Measurements from ENCODE around the gene NCAPH2.

The NCAPH2 gene

DNA sequence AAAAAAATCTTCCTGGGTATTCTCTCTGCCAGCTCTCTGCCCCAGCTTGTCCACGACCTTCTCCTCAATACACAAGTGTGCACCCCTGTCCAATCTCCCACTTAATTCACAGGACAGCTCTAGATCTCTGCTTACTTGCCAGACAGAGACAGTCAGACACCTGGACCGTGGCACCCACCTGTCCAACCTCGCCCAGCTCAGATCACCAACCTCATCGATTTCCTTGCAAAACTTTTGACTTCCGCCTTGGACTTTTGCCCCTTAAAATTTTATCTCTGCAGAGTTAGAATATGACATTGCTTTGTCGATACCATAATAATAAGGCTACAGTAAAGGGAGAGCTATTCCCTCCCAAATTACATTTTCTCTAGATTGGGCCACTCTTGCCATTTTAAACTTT lies 10.9 kb upstream of the NCAPH2 start:
- no peak overlapping the region for H3K27ac Mint-ChIP-seq
- H3K9me3 Mint-ChIP-seq = no peaks in the 10 kb centered on the region
- DNase-seq = no peak
- no peaks in the 10 kb centered on the region for H3K27me3 Mint-ChIP-seq
- H3K4me1 Mint-ChIP-seq (ENCODE audit: low read depth) = peaks cover 4% of the 10 kb centered on the region
- H3K4me3 Mint-ChIP-seq = no peak overlapping the region
- H3K36me3 Mint-ChIP-seq (ENCODE audit: low read depth) = peaks cover 2% of the 10 kb centered on the region

DNA sequence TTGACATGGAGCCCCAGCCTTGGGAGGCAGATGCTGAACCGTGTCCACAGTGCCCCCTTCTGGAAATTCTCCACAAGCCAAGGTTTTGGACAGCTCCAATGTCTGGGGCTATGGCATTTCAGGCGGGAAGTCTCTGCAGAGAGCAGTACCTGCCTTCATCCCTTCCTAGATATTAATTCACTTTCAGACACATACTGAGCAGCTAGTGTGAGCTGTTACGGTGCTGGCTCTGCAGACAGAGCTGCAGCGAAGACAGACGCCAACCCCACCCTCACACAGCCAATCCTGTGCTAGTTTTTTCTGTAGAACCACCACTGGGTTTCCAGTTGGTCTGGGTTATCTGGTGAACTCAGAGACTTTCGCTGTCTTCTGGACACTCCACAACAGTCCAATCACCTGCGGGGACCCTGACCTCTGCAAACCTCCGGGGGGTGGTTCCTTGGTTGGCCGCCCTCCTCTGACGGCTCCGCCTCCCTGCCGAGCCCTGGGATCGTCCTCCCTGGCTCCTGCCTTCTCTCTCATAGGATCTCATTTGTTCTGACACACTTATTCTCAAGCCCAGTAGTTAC lies 9.6 kb upstream of the NCAPH2 start:
- H3K27ac Mint-ChIP-seq = no peak overlapping the region
- peaks cover 4% of the 10 kb centered on the region for H3K4me1 Mint-ChIP-seq (ENCODE audit: low read depth)
- no peak overlapping the region for H3K4me3 Mint-ChIP-seq

DNA sequence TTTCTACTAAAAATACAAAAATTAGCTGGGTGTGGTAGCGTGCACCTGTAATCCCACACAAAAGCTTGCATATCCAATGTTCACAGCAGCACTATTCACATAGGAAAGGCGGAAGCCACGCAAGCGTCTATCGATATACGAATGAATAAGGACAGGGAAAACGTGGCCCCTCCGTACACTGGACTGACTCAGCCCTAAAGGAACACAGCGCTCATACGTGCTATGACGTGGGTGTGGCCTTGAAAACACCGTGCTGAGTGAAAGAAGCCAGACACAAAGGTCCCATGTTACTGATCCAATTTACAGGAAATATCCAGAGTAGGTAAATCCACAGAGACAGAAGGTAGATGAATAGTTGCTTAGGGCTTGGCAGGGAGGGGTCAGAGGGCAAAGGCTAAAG lies 7.6 kb upstream of the NCAPH2 start:
- no peak for DNase-seq
- no peaks in the 10 kb centered on the region for H3K9me3 Mint-ChIP-seq
- H3K4me1 Mint-ChIP-seq (ENCODE audit: low read depth) = peaks cover 4% of the 10 kb centered on the region

More for the DNA sequence above, 9.6 kb upstream of the NCAPH2 start:
- DNase-seq = peak; percentile 73
- Mint-ChIP-seq H3K9me3 (no peaks in the 10 kb centered on the region), H3K36me3 (ENCODE audit: low read depth) (peaks cover 13% of the 10 kb centered on the region), H3K27me3 (no peaks in the 10 kb centered on the region)

DNA sequence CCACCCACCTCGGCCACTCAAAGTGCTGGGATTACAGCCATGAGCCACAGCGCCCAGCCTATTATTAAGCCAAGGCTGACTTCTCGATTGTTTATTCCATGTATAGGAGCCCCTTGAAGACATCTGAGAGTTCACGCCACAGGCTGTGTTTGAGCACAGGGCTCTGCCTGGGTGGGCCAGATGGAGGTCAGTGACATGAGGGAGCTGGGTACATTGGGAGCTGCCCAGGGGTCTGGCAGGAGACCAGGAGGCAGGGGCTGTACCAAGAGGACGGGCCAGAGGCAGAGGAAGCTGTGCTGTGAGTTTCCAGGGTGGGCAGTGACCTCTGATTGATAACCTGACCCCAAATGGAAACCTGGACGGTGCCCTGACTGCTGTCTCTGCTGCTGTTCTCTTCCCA lies 5.9 kb upstream of the NCAPH2 start:
- H3K4me3 Mint-ChIP-seq = no peak overlapping the region
- H3K36me3 Mint-ChIP-seq (ENCODE audit: low read depth) = peaks cover 28% of the 10 kb centered on the region
- no peak overlapping the region for H3K27ac Mint-ChIP-seq
- peaks cover 7% of the 10 kb centered on the region for H3K4me1 Mint-ChIP-seq (ENCODE audit: low read depth)
- H3K27me3 Mint-ChIP-seq = no peaks in the 10 kb centered on the region
- no peaks in the 10 kb centered on the region for H3K9me3 Mint-ChIP-seq
- DNase-seq = no peak

More for the DNA sequence above, 7.6 kb upstream of the NCAPH2 start:
- H3K27me3 Mint-ChIP-seq = no peaks in the 10 kb centered on the region
- no peak overlapping the region for H3K4me3 Mint-ChIP-seq
- H3K27ac Mint-ChIP-seq = no peak overlapping the region
- H3K36me3 Mint-ChIP-seq (ENCODE audit: low read depth) = peaks cover 19% of the 10 kb centered on the region

DNA sequence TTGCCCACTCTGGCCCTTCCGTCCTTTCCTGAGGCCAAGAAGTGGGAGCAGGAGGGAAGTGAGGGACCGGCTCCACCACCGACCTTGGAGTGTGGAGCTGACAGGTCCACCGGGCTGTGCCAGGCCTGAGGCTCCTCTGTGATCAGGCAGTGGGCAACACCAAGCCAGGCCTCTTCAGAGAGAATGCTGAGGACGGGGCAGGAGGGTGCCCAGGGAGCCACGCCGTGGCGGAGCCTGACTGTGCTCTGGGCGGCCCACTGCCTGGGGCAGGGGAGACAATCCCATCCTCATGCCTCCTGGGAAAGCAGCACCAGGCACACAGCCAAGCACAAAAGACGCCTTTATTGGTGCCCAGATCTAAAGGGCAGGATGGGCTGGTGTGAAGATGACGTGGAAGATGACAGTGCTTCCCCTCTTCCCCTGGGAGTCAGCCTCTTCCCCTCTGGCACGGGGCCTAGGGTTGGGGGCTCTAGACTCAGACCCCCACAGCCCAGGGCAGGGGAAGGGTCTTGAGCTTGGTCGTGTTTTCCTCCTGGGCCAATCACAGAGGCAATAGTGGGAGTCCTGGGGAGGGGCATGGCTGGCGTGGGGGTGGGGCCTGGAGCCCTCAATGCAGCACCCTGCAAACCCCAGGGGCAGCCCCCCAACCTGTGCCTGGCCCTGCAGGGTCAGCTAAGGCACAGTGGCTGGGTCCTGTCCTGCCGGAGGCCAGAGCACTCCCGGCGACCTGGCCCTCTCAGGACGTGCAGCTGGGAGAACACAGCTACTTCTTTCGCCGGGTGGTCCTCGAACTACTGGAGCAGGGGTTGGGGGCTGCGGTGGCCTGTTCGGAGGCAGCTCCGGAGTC lies 5.2 kb upstream of the NCAPH2 start:
- Mint-ChIP-seq H3K4me3 (no peak overlapping the region), H3K27me3 (no peaks in the 10 kb centered on the region), H3K4me1 (ENCODE audit: low read depth) (peaks cover 7% of the 10 kb centered on the region), H3K9me3 (no peaks in the 10 kb centered on the region), H3K27ac (no peak overlapping the region), H3K36me3 (ENCODE audit: low read depth) (peaks cover 32% of the 10 kb centered on the region)
- DNase-seq = no peak

DNA sequence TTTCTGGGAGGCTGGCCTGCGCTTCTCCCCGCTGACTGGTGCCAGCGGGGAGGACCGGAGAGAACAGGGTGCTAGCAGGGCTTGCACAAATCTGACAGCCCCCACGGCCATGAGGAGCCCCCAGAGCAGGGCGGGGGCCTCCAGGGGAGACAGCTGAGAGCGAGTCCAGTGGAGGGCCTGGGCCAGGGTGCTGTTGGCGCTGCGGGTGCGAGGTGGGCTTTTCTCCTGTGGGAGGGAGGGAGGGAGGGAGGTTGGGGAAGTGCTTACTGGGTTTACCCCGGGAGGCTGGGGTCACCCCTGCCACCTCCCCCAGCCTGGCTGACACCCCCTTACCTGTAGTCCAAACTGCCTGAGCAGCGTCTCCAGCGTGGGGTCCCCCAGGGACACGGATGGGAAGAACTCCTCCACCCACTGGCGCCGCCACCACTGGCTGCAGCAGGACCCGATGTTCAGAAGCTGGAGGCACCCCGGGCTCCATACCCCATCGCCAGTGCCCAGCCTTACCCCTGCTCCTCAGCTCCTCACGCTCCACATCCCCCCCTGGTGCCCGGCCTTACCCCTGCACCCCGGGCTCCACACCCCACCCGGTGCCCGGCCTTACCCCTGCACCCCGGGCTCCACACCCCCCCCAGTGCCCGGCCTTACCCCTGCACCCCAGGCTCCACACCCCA lies 4.4 kb upstream of the NCAPH2 start:
- H3K36me3 Mint-ChIP-seq (ENCODE audit: low read depth) = peaks cover 36% of the 10 kb centered on the region
- no peaks in the 10 kb centered on the region for H3K9me3 Mint-ChIP-seq
- no peaks in the 10 kb centered on the region for H3K27me3 Mint-ChIP-seq
- peaks cover 4% of the 10 kb centered on the region for H3K4me1 Mint-ChIP-seq (ENCODE audit: low read depth)
- H3K27ac Mint-ChIP-seq = no peak overlapping the region
- DNase-seq = no peak
- no peak overlapping the region for H3K4me3 Mint-ChIP-seq

DNA sequence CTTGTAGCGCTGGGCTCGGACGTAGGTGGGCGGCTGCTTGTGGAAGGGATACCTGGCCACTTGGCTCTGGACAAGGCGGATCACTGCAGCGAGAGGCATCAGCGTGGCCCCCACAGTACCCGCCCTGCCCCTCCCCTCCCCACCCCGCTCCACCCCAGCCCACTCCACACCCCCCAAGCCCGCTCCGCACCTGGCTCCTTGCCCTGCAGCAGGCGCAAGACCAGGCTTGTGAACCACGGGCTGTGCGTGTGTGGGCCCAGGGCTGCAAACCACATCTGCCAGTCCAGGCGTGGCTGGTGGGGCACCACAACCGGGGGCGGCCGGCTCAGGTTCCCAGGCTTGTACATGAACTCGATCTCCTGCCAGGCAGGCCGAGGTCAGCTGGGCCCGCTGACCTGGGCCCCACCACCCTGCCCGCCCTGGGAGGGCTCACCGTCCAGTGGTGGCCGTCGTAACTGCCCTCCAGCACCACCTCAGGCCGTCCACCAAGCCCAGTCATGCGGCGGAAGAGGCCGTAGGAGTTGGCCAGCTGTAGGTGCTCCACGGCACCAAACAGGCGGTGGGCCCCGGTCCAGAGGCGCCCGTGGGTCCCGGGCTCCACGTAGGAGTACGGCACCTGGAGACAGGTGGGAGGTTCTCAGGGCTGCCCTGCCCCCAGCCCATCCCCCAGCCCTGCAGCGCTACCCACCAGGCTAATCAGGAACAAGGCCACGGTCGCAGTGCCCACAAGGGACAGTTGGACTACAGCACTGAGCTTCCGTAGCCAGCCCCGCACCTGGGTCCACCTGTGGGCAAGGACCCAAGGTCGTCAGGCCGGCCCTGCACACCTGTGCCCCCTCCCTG lies 3.4 kb upstream of the NCAPH2 start:
- Mint-ChIP-seq H3K4me3 (no peak overlapping the region), H3K27ac (no peak overlapping the region), H3K36me3 (ENCODE audit: low read depth) (peaks cover 46% of the 10 kb centered on the region), H3K4me1 (ENCODE audit: low read depth) (peaks cover 11% of the 10 kb centered on the region), H3K27me3 (no peaks in the 10 kb centered on the region), H3K9me3 (no peaks in the 10 kb centered on the region)
- DNase-seq = no peak

DNA sequence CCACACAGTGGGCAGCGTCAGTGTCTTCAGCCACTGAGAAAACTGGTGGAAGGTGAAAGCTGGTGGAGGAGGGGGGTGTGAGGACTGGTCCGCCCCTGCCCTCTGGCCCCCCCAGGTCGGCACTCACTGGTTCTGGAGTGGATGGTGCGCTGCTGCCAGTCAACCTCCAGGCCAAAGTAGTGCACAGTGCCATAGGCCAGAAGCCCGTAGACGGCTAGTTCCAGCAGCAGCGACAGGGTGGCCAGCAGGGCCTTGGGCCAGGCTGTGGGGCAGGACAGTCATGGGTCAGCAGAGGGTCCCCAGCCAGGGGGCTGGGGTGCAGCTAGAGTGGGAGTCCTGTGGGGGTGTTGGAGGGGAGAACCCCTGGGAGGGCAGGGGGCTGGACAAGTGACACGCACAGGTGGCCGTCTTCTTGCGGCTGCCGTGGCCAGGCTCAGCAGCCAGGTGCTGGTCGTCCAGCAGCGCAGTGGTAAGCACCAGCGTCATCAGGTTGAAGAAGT lies 2.7 kb upstream of the NCAPH2 start:
- H3K27ac Mint-ChIP-seq = no peak overlapping the region
- peaks cover 14% of the 10 kb centered on the region for H3K4me1 Mint-ChIP-seq (ENCODE audit: low read depth)
- DNase-seq = no peak
- H3K27me3 Mint-ChIP-seq = no peaks in the 10 kb centered on the region
- H3K9me3 Mint-ChIP-seq = no peaks in the 10 kb centered on the region
- peaks cover 52% of the 10 kb centered on the region for H3K36me3 Mint-ChIP-seq (ENCODE audit: low read depth)
- peak overlapping the region; percentile 98 for H3K4me3 Mint-ChIP-seq

DNA sequence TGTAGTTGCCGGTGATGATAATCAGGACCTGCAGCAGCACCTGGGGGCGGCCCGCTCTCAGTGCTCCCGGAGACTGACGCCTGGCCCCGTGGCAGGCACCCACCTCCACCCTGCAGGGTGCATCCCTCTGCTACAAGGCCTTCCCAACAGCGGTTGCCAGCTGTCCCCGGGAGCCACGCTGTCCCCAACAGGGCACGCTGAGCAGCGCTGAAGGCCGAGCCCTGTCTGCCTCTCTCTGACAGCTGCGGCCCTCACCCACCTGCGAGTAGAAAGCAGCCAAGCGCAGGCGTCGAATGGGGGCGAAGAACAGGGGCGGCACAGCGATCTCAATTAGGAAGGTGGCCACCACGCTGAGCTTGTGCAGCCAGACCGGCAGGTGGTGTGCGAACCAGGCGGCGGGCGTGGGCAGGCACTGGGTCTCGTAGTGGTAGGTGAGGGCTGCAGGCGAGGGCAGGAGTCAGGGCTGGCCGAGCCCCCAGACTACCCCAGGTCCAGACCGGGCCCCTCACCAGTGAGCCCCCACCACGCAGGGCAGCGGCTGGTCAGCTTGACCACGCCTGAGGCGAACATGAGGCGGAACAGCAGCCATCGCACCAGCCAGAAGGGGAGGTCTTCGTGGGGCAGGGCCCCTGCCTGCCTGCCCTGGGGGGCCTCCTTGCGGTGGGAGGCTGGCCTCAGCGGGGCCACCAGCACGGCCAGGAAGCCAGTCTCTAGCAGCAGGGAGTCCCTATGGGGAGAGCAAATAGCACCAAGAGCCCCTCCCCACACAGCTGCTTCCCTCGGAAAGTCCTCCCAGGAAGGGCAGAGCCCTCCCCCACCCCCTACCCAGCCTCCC lies 2.0 kb upstream of the NCAPH2 start:
- Mint-ChIP-seq H3K4me1 (ENCODE audit: low read depth) (peaks cover 14% of the 10 kb centered on the region), H3K27ac (peak overlapping the region; percentile 37), H3K36me3 (ENCODE audit: low read depth) (peaks cover 57% of the 10 kb centered on the region), H3K9me3 (no peaks in the 10 kb centered on the region), H3K4me3 (peak overlapping the region; percentile 98), H3K27me3 (no peaks in the 10 kb centered on the region)
- DNase-seq = no peak

DNA sequence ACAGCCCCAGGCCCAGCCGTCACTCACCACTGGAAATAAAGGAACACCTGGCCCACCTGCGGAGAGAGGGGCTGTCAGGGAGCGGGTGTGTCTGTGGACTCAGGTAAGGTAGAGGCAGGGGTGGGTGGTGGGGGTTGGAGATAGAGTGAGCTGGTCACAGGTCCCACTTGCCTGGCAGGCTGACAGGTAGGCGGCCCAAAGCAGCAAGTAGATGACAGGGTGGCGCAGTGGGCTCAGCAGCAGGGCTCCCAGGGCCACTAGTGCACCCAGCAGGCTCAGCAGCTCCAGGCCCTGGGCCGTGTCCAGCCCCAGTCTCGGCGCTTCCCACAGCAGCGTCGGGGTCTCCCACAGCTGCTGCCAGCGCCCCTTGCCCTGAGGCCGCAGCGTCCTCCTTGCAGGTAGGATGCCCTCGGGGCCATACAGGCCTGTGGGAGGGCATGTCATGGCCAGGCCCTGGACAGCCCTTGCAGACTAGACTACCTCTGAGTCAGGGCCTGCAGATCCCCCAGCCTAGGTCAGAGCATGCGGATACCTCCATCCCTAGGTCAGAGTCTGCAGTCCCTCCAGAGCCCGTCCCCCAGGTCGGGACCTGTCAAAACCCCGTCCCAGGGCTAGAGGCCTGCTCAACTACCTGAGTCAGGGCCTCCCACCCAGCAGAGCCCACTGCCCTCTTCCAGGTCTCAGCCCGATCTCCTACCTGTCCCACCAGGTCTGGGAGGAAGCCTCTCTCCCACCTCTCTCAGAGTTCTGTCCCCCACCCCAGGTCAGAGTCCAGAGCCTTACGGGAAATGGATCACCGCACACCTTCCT lies 1.2 kb upstream of the NCAPH2 start:
- peaks cover 60% of the 10 kb centered on the region for H3K36me3 Mint-ChIP-seq (ENCODE audit: low read depth)
- no peaks in the 10 kb centered on the region for H3K9me3 Mint-ChIP-seq
- peak overlapping the region; percentile 98 for H3K4me3 Mint-ChIP-seq
- H3K27ac Mint-ChIP-seq = peak overlapping the region; percentile 97
- no peaks in the 10 kb centered on the region for H3K27me3 Mint-ChIP-seq
- H3K4me1 Mint-ChIP-seq (ENCODE audit: low read depth) = peaks cover 14% of the 10 kb centered on the region
- DNase-seq = no peak

DNA sequence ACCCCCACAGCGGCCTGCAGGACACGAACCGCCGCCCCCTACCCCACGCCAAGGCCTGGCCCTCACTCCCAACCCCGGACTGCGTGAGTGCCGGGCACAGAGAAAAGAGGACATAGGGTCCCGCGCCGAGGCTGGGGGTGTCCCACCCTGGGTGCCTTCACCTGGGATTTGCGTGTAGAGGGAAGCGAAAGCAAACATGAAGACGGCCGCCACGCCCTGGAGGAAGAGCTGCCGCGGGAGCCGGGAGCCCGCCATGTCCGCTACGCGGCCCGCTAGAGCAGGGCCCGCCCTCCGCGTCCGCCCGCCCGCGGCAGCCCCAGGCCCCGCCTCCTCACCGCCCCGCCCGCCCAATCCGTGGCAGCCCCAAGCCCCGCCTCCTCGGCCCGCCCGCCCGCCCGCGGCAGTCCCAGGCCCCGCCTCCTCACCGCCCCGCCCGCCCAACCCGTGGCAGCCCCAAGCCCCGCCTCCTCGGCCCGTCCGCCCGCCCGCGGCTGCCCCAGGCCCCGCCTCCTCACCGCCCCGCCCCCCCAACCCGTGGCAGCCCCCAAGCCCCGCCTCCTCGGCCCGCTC lies 518 bp upstream of the NCAPH2 start, which contains the start of gene LMF2:
Gene LMF2, minus strand, starts transcription at position 282 of the 570 bp plus-strand sequence. Its CDS starts 27 bp downstream, at position 255.
- Mint-ChIP-seq H3K4me1 (ENCODE audit: low read depth) (peaks cover 20% of the 10 kb centered on the region), H3K27me3 (no peaks in the 10 kb centered on the region), H3K27ac (peak within 1 kb of the TSS; percentile 98), H3K4me3 (peak within 1 kb of the TSS; percentile 98), H3K9me3 (no peaks in the 10 kb centered on the region), H3K36me3 (ENCODE audit: low read depth) (peaks cover 61% of the 10 kb centered on the region)
- DNase-seq = peak; percentile 98

DNA sequence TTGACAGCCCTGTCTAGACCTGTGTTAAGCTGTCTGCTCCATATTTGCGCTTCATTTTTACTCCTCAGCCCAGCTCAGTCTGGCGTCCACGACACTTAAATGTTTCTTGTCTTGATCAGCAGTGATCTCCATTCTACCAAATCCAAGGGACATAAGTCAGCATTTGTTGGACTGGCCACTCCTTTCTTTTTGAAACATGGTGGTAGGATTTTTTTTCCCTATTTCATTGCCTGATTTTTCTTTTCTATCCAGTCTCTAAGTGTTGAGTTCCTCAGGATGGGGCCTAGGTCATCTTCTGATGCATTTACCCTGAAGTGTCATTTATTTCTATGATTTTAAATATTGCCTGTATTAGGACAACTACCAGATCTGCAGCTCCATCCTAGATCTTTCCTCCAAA lies 873 bp downstream of the NCAPH2 start:
- Mint-ChIP-seq H3K4me3 (peak overlapping the region; percentile 93), H3K36me3 (ENCODE audit: low read depth) (peaks cover 65% of the 10 kb centered on the region), H3K4me1 (ENCODE audit: low read depth) (peaks cover 26% of the 10 kb centered on the region), H3K9me3 (no peaks in the 10 kb centered on the region), H3K27ac (peak overlapping the region; percentile 98), H3K27me3 (no peaks in the 10 kb centered on the region)
- no peak for DNase-seq
